ENCODE measurements around the gene FKBP10.

DNA sequence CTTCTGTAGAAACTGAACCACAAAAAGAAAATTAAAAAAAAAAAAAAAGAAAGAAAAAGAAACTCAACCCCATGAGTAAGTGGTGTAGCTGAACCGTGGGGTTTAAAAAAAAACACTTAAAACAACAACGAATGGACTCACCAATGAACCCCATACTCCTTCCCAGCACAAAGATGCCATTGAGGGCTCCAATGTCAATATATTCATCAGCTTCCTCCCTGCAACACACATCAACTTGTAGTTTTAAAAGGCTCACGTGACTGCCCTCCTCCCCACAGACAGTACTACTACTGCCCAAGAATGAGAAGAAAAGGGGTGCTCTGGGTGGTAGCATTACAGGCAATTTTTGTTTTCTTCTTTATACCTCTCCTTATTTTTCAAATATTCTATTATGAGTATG is 55.8 kb downstream of the FKBP10 start:
- TF ChIP-seq, protein P1, sequence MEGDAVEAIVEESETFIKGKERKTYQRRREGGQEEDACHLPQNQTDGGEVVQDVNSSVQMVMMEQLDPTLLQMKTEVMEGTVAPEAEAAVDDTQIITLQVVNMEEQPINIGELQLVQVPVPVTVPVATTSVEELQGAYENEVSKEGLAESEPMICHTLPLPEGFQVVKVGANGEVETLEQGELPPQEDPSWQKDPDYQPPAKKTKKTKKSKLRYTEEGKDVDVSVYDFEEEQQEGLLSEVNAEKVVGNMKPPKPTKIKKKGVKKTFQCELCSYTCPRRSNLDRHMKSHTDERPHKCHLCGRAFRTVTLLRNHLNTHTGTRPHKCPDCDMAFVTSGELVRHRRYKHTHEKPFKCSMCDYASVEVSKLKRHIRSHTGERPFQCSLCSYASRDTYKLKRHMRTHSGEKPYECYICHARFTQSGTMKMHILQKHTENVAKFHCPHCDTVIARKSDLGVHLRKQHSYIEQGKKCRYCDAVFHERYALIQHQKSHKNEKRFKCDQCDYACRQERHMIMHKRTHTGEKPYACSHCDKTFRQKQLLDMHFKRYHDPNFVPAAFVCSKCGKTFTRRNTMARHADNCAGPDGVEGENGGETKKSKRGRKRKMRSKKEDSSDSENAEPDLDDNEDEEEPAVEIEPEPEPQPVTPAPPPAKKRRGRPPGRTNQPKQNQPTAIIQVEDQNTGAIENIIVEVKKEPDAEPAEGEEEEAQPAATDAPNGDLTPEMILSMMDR (IDR thresholded peaks at IDR 0.05) = no peak
- no peak for TF ChIP-seq POLR2A (IDR thresholded peaks at IDR 0.05)

All from heart left ventricle (tissue), 13 donors.